GM21825 (cell line): Measurements from ENCODE around the gene PCDHB13.
"Not testable (repeated sequence)": the region's sequence is repeated elsewhere in the genome, so short reads cannot be mapped to it uniquely, and the experiment has no call there.

Source experiments
- ATAC-seq: cut with Tn5 transposase; IDR thresholded peaks from one replicate; pipeline ENCODE4 v1.9.1; 2021; ENCODE audit warnings: mild to moderate bottlenecking, moderate library complexity; ENCODE audit not compliant: unreplicated experiment

The PCDHB13 gene

GRCh38 chr5:141201126-141201525, 12.6 kb upstream of the PCDHB13 start:
- not testable (repeated sequence) for ATAC-seq

GRCh38 chr5:141201646-141202045, 12.1 kb upstream of the PCDHB13 start:
- ATAC-seq: not testable (repeated sequence)

GRCh38 chr5:141208478-141208877, 5.2 kb upstream of the PCDHB13 start, which contains the start of gene PCDHB12:
Gene PCDHB12, plus strand, starts transcription at chr5:141208719. Its CDS starts 189 bp downstream, at chr5:141208908.
- ATAC-seq: no peak

- ATAC-seq: not testable (repeated sequence)
These were observed 3.4 kb upstream of the PCDHB13 start for GRCh38 chr5:141210281-141210680.

- not testable (repeated sequence) for ATAC-seq
These were observed 2.9 kb upstream of the PCDHB13 start for GRCh38 chr5:141210849-141211248.

GRCh38 chr5:141214583-141214982, 864 bp downstream of the PCDHB13 start:
- ATAC-seq: not testable (repeated sequence)

GRCh38 chr5:141215504-141215903, 1.8 kb downstream of the PCDHB13 start:
- ATAC-seq: not testable (repeated sequence)

GRCh38 chr5:141216035-141216434, 2.3 kb downstream of the PCDHB13 start:
- not testable (repeated sequence) for ATAC-seq

GRCh38 chr5:141223112-141223783, 9.5 kb downstream of the PCDHB13 start, which contains the start of gene PCDHB14:
Gene PCDHB14, plus strand, starts transcription at chr5:141223343. Its CDS starts 163 bp downstream, at chr5:141223506.
- no peak for ATAC-seq

- ATAC-seq: not testable (repeated sequence)
These were observed 11.1 kb downstream of the PCDHB13 start for GRCh38 chr5:141224844-141225243.

- ATAC-seq: not testable (repeated sequence)
These were observed 11.7 kb downstream of the PCDHB13 start for GRCh38 chr5:141225421-141225820.

GRCh38 chr5:141234109-141234667, 20.5 kb downstream of the PCDHB13 start:
- ATAC-seq: no peak

- ATAC-seq: not testable (repeated sequence)
These were observed 22.2 kb downstream of the PCDHB13 start for GRCh38 chr5:141235922-141236321.

- ATAC-seq: no peak
These were observed 23.0 kb downstream of the PCDHB13 start for GRCh38 chr5:141236516-141237313.

- ATAC-seq: no peak
These were observed 27.8 kb downstream of the PCDHB13 start for GRCh38 chr5:141241496-141241895.

GRCh38 chr5:141245250-141245717, 31.6 kb downstream of the PCDHB13 start, which contains the start of gene PCDHB15:
Gene PCDHB15, plus strand, starts transcription at chr5:141245395. Its CDS starts 184 bp downstream, at chr5:141245579.
- no peak for ATAC-seq

- ATAC-seq: not testable (repeated sequence)
These were observed 33.3 kb downstream of the PCDHB13 start for GRCh38 chr5:141246971-141247370.

- not testable (repeated sequence) for ATAC-seq
These were observed 33.7 kb downstream of the PCDHB13 start for GRCh38 chr5:141247434-141247833.

GRCh38 chr5:141250576-141250975, 36.9 kb downstream of the PCDHB13 start:
- no peak for ATAC-seq

GRCh38 chr5:141258464-141258863, 44.7 kb downstream of the PCDHB13 start:
- ATAC-seq: no peak

- no peak for ATAC-seq
These were observed 45.2 kb downstream of the PCDHB13 start for GRCh38 chr5:141258948-141259347.
